HTERT RPE-1 (cell line): ENCODE results near the gene CPT1A.

Source experiments
- in situ Hi-C: fragments of 300-500 bp; cut with MboI; formaldehyde crosslinking; loops from 4 replicates; pipeline ENCODE4 v1.14.3; 2020; ENCODE audit warnings: low sequenced_read_pairs

The CPT1A gene

GRCh38 chr11:68854273-68854958 lies 12.7 kb upstream of the CPT1A start:
- in situ Hi-C loops: no loop called here

GRCh38 chr11:68852628-68853027 lies 10.9 kb upstream of the CPT1A start:
- in situ Hi-C loops: no loop called here

GRCh38 chr11:68848429-68848828 lies 6.7 kb upstream of the CPT1A start:
- in situ Hi-C loops: no loop called here

GRCh38 chr11:68847395-68847794 lies 5.7 kb upstream of the CPT1A start:
- in situ Hi-C loops: no loop called here

GRCh38 chr11:68845351-68846002 lies 3.8 kb upstream of the CPT1A start:
- in situ Hi-C loops: no loop called here

- in situ Hi-C loops: no loop called here
Observed at GRCh38 chr11:68844801-68845200, 3.1 kb upstream of the CPT1A start.

- in situ Hi-C loops: no loop called here
Observed at GRCh38 chr11:68844376-68844775, 2.7 kb upstream of the CPT1A start.

GRCh38 chr11:68843703-68844312 lies 2.1 kb upstream of the CPT1A start:
- in situ Hi-C loops: no loop called here

- in situ Hi-C loops: no loop called here
Observed at GRCh38 chr11:68843052-68843561, 1.4 kb upstream of the CPT1A start.

GRCh38 chr11:68842427-68843051 lies 823 bp upstream of the CPT1A start:
- in situ Hi-C loops: no loop called here

- in situ Hi-C loops: no loop called here
Observed at GRCh38 chr11:68840661-68841653, 759 bp downstream of the CPT1A start.

- in situ Hi-C loops: no loop called here
Observed at GRCh38 chr11:68839911-68840641, 1.6 kb downstream of the CPT1A start.

GRCh38 chr11:68839054-68839865 lies 2.5 kb downstream of the CPT1A start:
- in situ Hi-C loops: no loop called here

GRCh38 chr11:68838572-68838964 lies 3.1 kb downstream of the CPT1A start:
- in situ Hi-C loops: no loop called here

- in situ Hi-C loops: no loop called here
Observed at GRCh38 chr11:68837583-68838571, 3.8 kb downstream of the CPT1A start.

GRCh38 chr11:68835749-68836148 lies 6.0 kb downstream of the CPT1A start:
- in situ Hi-C loops: no loop called here

- in situ Hi-C loops: no loop called here
Observed at GRCh38 chr11:68835328-68835727, 6.4 kb downstream of the CPT1A start.
